Neural crest cell (in vitro differentiated cells): ENCODE data around the gene DNAH11. TPM values are rescaled to one million over a fixed set of nuclear protein-coding genes. Genes with fewer than 3 reads are reported as not detected.

Experiments used
- DNase-seq: peaks from one replicate; pipeline ENCODE4 v3.0.0; 2021; ENCODE audit warnings: low read depth, mixed read lengths, low spot score
- H3K27ac Mint-ChIP-seq: one replicate; pipeline ENCODE4 v1.8.0; 2021; ENCODE audit warnings: mild to moderate bottlenecking, mixed read lengths; ENCODE audit not compliant: unreplicated experiment
- H3K27me3 Mint-ChIP-seq: 2 replicates; pipeline ENCODE4 v1.8.0; 2021; ENCODE audit warnings: low read depth, mild to moderate bottlenecking, mixed read lengths
- H3K36me3 Mint-ChIP-seq: 2 replicates; pipeline ENCODE4 v1.8.0; 2021; ENCODE audit warnings: low read depth, mild to moderate bottlenecking, mixed read lengths
- H3K4me1 Mint-ChIP-seq: 2 replicates; pipeline ENCODE4 v1.8.0; 2021; ENCODE audit warnings: mixed read lengths
- H3K4me3 Mint-ChIP-seq: one replicate; pipeline ENCODE4 v1.8.0; 2021; ENCODE audit warnings: mild to moderate bottlenecking, mixed read lengths
- H3K9me3 Mint-ChIP-seq: 2 replicates; pipeline ENCODE4 v1.8.0; 2021; ENCODE audit warnings: mixed read lengths
- long read RNA-seq: library from polyadenylated mRNA; unstranded; transcript quantifications from one replicate; pipeline ENCODE4 v2.0.0, GENCODE V29; 2020
- total RNA-seq: library from RNA; stranded (reverse); gene quantifications from 2 replicates; pipeline ENCODE4 v1.2.1, GENCODE V29; 2021
- TF ChIP-seq, protein P1 (sequence below): fragments of 200-600 bp; sonication (generic); conservative IDR thresholded peaks from 2 replicates; pipeline ENCODE4 v1.5.0; 2021; ENCODE audit warnings: antibody characterized with exemption, mild to moderate bottlenecking

Gene DNAH11, protein sequence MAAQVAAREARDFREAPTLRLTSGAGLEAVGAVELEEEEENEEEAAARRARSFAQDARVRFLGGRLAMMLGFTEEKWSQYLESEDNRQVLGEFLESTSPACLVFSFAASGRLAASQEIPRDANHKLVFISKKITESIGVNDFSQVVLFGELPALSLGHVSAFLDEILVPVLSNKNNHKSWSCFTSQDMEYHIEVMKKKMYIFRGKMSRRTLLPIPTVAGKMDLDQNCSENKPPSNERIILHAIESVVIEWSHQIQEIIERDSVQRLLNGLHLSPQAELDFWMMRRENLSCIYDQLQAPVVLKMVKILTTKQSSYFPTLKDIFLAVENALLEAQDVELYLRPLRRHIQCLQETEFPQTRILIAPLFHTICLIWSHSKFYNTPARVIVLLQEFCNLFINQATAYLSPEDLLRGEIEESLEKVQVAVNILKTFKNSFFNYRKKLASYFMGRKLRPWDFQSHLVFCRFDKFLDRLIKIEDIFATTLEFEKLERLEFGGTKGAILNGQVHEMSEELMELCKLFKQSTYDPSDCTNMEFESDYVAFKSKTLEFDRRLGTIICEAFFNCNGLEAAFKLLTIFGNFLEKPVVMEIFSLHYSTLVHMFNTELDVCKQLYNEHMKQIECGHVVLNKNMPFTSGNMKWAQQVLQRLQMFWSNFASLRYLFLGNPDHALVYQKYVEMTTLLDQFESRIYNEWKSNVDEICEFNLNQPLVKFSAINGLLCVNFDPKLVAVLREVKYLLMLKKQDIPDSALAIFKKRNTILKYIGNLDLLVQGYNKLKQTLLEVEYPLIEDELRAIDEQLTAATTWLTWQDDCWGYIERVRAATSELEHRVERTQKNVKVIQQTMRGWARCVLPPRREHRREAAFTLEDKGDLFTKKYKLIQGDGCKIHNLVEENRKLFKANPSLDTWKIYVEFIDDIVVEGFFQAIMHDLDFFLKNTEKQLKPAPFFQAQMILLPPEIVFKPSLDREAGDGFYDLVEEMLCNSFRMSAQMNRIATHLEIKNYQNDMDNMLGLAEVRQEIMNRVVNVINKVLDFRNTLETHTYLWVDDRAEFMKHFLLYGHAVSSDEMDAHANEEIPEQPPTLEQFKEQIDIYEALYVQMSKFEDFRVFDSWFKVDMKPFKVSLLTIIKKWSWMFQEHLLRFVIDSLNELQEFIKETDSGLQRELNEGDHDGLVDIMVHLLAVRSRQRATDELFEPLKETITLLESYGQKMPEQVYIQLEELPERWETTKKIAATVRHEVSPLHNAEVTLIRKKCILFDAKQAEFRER (N-terminal part only)
- 0.63 and 0.84 TPM in 2 replicates for total RNA-seq
- long read RNA-seq, partial matches to known transcripts = 0 of 4 reads
- long read RNA-seq, other reads (novel, unspliced or antisense) = 4 of 4 reads

DNA sequence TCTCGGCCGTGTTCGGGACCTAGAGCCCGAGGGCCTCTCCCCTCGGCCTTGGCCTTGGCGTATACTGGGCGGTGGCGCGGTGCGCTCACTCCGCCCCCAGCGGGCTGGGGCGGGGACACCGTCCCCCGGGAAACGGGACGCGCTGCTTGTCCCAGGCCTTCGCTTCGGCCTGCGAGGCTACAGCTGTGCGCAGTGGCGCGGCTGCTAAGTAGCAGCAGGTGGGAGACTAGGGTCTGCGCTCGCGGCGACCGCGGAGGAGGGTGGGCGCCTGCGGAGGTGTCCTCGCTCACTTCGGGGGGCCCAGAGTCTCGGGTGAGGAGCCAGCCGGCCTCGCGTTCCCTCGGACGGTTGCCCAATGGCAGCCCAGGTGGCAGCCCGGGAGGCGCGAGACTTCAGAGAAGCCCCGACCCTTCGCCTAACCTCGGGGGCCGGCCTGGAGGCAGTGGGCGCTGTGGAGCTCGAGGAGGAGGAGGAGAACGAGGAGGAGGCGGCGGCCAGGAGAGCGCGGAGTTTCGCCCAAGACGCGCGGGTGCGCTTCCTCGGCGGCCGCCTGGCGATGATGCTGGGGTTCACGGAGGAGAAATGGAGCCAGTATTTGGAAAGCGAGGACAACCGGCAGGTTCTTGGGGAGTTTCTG, at the start of gene DNAH11:
DNAH11 (plus strand) TSS at position 149 of the 637 bp plus-strand sequence; CDS start at position 356, 207 bp downstream.
- no peaks in the 10 kb centered on the region for H3K36me3 Mint-ChIP-seq
- H3K27ac Mint-ChIP-seq = no peak within 1 kb of the TSS
- peak within 1 kb of the TSS; percentile 85 for H3K4me3 Mint-ChIP-seq
- DNase-seq = peak; percentile 50
- H3K27me3 Mint-ChIP-seq = peaks cover 80% of the 10 kb centered on the region
- TF ChIP-seq, protein P1, sequence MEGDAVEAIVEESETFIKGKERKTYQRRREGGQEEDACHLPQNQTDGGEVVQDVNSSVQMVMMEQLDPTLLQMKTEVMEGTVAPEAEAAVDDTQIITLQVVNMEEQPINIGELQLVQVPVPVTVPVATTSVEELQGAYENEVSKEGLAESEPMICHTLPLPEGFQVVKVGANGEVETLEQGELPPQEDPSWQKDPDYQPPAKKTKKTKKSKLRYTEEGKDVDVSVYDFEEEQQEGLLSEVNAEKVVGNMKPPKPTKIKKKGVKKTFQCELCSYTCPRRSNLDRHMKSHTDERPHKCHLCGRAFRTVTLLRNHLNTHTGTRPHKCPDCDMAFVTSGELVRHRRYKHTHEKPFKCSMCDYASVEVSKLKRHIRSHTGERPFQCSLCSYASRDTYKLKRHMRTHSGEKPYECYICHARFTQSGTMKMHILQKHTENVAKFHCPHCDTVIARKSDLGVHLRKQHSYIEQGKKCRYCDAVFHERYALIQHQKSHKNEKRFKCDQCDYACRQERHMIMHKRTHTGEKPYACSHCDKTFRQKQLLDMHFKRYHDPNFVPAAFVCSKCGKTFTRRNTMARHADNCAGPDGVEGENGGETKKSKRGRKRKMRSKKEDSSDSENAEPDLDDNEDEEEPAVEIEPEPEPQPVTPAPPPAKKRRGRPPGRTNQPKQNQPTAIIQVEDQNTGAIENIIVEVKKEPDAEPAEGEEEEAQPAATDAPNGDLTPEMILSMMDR = no peak
- no peaks in the 10 kb centered on the region for H3K9me3 Mint-ChIP-seq
- peaks cover 5% of the 10 kb centered on the region for H3K4me1 Mint-ChIP-seq

DNA sequence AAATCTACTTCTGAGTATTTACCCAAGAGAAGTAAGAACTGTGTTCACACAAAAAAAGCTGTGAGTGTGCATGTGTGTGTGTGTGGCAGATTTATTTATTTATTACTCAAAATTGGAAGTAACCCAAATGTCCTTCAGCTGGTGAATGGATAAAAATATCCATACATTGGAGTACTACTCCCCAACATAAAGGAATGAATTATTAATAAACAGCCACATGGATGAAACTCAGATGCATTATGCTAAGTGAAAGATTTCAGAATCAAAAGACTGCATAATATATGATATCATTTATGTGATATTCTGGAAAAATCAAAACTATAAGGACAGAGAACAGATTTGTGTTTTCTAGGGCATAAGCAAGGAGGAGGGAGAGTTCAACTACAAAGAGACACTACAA, 47.1 kb upstream of the DNAH11 start:
- no peaks in the 10 kb centered on the region for H3K27me3 Mint-ChIP-seq
- no peak overlapping the region for H3K4me3 Mint-ChIP-seq
- peaks cover 76% of the 10 kb centered on the region for H3K36me3 Mint-ChIP-seq
- H3K27ac Mint-ChIP-seq = no peak overlapping the region
- TF ChIP-seq, protein P1 = no peak
- H3K9me3 Mint-ChIP-seq = peaks cover 26% of the 10 kb centered on the region
- H3K4me1 Mint-ChIP-seq = no peaks in the 10 kb centered on the region
- no peak for DNase-seq

DNA sequence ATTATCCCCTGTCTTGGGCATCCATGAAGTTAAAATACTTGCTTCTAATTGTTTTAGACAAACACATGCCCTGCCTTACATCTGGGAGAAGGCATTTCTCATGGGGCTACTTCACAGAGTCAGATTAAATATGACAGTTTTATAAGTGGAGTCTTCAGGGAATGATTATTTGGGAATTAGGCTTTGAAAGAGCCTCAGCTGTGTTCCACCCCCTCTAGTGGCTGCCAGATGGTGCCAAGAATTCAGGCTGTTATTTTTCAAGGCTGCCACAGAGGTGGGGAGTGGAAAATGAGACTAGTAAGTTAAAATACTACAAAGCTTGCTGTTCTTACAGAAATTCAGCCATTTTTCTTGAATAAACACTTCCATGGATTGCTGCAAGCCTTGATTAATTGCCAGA, 45.8 kb upstream of the DNAH11 start:
- peaks cover 25% of the 10 kb centered on the region for H3K9me3 Mint-ChIP-seq
- peaks cover 76% of the 10 kb centered on the region for H3K36me3 Mint-ChIP-seq
- no peak overlapping the region for H3K27ac Mint-ChIP-seq
- H3K27me3 Mint-ChIP-seq = no peaks in the 10 kb centered on the region
- TF ChIP-seq, protein P1 = peak; percentile 20
- H3K4me1 Mint-ChIP-seq = no peaks in the 10 kb centered on the region
- DNase-seq = no peak
- no peak overlapping the region for H3K4me3 Mint-ChIP-seq

DNA sequence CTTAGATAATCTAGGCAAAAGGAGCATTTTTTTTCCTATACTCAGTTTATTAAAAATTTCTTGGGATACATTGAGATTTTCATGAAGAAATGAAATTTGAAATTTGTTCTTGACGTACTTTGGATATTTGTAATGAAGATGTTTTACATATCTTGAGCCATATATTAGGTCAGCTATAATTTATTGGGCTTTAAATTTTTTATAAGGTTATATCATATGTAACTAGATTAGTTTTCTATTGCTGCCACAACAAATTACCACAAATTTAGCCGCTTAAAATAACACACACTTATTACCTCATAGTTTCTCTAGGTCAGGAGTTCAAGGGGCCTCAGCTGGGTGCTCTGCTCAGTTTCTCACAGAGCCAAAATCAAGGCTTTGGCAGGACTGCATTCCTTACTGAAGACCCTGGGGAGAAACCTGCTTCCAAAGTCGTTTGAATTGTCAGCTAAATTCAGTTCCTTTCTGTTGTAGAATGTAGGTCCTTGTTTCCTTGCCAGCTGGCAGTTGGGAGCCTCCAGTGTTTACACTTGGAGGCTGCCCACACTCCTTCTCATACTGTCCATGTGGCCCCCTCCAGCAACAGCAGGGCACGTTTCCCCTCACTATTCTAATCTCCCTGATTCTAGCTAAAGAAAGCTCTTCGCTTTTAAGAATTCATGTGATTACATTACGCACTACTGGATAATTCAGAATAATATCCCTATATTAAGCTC, 42.6 kb upstream of the DNAH11 start:
- TF ChIP-seq, protein P1 = no peak
- no peak overlapping the region for H3K27ac Mint-ChIP-seq
- no peak for DNase-seq
- H3K9me3 Mint-ChIP-seq = peaks cover 21% of the 10 kb centered on the region
- H3K4me1 Mint-ChIP-seq = no peaks in the 10 kb centered on the region
- H3K36me3 Mint-ChIP-seq = peaks cover 73% of the 10 kb centered on the region
- H3K27me3 Mint-ChIP-seq = no peaks in the 10 kb centered on the region
- no peak overlapping the region for H3K4me3 Mint-ChIP-seq
